Measurements from ENCODE around the gene CD1E. TPM values are rescaled to one million over a fixed set of nuclear protein-coding genes. Genes with fewer than 3 reads are reported as not detected.

CD1E gene
- polyA plus RNA-seq, 3 donors = 3.1 to 6.3 (median 3.3) TPM

DNA sequence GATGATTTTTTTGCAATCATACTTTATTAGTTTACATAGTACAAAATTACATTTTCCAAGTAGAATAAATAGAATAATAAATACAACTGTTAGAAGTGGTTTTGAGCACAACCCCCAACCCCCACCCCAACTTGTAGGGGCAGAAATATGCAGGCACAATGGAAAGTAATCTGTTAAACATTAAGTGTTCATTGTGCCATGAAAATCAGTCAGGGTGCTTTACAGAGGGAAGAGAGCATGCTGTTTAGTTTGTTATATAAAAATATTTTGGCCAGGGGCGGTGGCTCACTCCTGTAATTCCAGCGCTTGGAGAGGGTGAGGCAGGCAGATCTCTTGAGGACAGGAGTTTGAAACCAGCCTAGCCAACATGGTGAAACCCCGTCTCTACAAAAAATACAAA is 43.0 kb downstream of the CD1E start:
- peaks cover 12% of the 10 kb centered on the region for H3K4me1 Mint-ChIP-seq
- H3K4me1 ChIP-seq (ENCODE audit: control insufficient read depth in 1 of 2, insufficient read depth in 2 of 2, low read length in 2 of 2) = peaks cover 0 to 6% of the 10 kb centered on the region in 2 donors
- H3K36me3 ChIP-seq (replicated peaks in 1 of 2; ENCODE audit: control insufficient read depth in 1 of 2, insufficient read depth in 2 of 2, low read length in 2 of 2) = no peaks in the 10 kb centered on the region
- intact Hi-C loops (cut with micrococcal nuclease) = no loop called here
- TF ChIP-seq, protein P1, sequence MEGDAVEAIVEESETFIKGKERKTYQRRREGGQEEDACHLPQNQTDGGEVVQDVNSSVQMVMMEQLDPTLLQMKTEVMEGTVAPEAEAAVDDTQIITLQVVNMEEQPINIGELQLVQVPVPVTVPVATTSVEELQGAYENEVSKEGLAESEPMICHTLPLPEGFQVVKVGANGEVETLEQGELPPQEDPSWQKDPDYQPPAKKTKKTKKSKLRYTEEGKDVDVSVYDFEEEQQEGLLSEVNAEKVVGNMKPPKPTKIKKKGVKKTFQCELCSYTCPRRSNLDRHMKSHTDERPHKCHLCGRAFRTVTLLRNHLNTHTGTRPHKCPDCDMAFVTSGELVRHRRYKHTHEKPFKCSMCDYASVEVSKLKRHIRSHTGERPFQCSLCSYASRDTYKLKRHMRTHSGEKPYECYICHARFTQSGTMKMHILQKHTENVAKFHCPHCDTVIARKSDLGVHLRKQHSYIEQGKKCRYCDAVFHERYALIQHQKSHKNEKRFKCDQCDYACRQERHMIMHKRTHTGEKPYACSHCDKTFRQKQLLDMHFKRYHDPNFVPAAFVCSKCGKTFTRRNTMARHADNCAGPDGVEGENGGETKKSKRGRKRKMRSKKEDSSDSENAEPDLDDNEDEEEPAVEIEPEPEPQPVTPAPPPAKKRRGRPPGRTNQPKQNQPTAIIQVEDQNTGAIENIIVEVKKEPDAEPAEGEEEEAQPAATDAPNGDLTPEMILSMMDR (IDR thresholded peaks at IDR 0.05) = no peak
- H3K27ac ChIP-seq (ENCODE audit: low read depth in 1 of 2, low read length in 2 of 2) = no peak overlapping the region
- peaks cover 0 to 3% (median 0%) of the 10 kb centered on the region in 7 donors for H3K9me3 Mint-ChIP-seq
- no peaks in the 10 kb centered on the region for H4K20me1 ChIP-seq (ENCODE audit: insufficient read depth, low read length)
- peaks cover 0 to 5% (median 0%) of the 10 kb centered on the region in 3 donors for H3K27me3 Mint-ChIP-seq (ENCODE audit: low read depth in 3 of 3)
- peaks cover 0 to 2% of the 10 kb centered on the region in 2 donors for H3K27me3 ChIP-seq (ENCODE audit: control insufficient read depth in 2 of 2, insufficient read depth in 2 of 2, low read length in 2 of 2)
- H3K27ac Mint-ChIP-seq = peak overlapping the region in 1 of 7 donors; percentile 13
- no peak overlapping the region for H3K4me3 Mint-ChIP-seq
- DNase-seq = no peak
- H3K9me3 ChIP-seq (replicated peaks in 1 of 2; ENCODE audit: control insufficient read depth in 1 of 2, insufficient read depth in 1 of 2, low read length in 2 of 2) = no peaks in the 10 kb centered on the region
- H2AFZ ChIP-seq (ENCODE audit: insufficient read depth, low read depth, low read length, poor library complexity, severe bottlenecking) = no peak overlapping the region
- H3K36me3 Mint-ChIP-seq = no peaks in the 10 kb centered on the region
- 100% methylated on average over 2 of the region's 3 CpGs for WGBS (ENCODE audit: insufficient coverage)
- no peak overlapping the region for H3K4me3 ChIP-seq (replicated peaks in 1 of 3; ENCODE audit: low read depth in 2 of 3, low read length in 3 of 3)
- no peaks in the 10 kb centered on the region for H3K79me2 ChIP-seq (ENCODE audit: insufficient read depth, low read length)
- no peak overlapping the region for H3K4me2 ChIP-seq (replicated peaks; ENCODE audit: extremely low read depth, low read length, poor library complexity, severe bottlenecking)
- no peak overlapping the region for H3K9ac ChIP-seq (ENCODE audit: insufficient read depth, low read length, poor library complexity, severe bottlenecking)

DNA sequence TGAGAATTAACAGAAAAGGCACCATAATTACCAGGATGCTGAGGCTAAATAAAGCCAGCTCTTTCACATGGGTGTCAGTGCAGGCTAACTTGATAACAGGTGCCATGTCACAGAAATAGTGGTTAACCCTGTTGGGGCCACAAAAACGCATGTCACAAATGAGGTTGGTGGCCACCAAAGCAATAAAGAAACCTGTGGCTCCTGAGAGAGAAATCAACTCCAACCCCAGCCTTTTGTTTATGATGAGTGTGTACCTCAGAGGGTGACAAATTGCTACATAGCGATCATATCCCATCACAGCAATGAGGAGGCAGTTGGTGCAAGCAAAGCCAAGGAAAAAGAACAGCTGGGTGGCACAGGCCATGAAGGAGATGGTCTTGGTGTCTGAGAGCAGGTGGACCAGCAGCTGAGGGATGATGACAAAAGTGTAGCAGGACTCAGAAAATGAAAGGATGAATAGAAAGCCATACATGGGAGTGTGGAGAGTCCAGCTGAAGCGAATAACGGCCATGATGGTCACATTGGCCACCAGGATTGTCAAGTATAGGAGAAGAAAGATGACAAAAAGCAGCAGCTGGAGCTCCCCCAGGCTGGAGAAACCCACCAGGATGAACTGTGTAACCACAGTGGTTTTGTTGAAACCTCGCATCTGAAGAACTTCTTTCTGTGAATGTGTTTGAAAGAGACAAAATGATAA is 45.3 kb downstream of the CD1E start, which contains the start of gene OR10T2:
Gene OR10T2, minus strand, starts transcription at position 649 of the 697 bp plus-strand sequence. Its CDS starts 0 bp downstream, at position 649.
- Mint-ChIP-seq H3K27me3 (ENCODE audit: low read depth in 3 of 3) (peaks cover 0 to 3% (median 0%) of the 10 kb centered on the region in 3 donors), H3K27ac (peak within 1 kb of the TSS in 1 of 7 donors; percentile 1), H3K4me1 (peaks cover 12% of the 10 kb centered on the region), H3K9me3 (peaks cover 0 to 3% (median 0%) of the 10 kb centered on the region in 7 donors), H3K36me3 (no peaks in the 10 kb centered on the region), H3K4me3 (no peak within 1 kb of the TSS)
- Histone ChIP-seq H3K27ac (ENCODE audit: low read depth in 1 of 2, low read length in 2 of 2) (no peak within 1 kb of the TSS), H3K27me3 (ENCODE audit: control insufficient read depth in 2 of 2, insufficient read depth in 2 of 2, low read length in 2 of 2) (peaks cover 0 to 2% of the 10 kb centered on the region in 2 donors), H3K4me3 (replicated peaks in 1 of 3; ENCODE audit: low read depth in 2 of 3, low read length in 3 of 3) (no peak within 1 kb of the TSS), H3K36me3 (replicated peaks in 1 of 2; ENCODE audit: control insufficient read depth in 1 of 2, insufficient read depth in 2 of 2, low read length in 2 of 2) (no peaks in the 10 kb centered on the region), H2AFZ (ENCODE audit: insufficient read depth, low read depth, low read length, poor library complexity, severe bottlenecking) (no peak within 1 kb of the TSS), H3K79me2 (ENCODE audit: insufficient read depth, low read length) (no peaks in the 10 kb centered on the region), H3K4me1 (ENCODE audit: control insufficient read depth in 1 of 2, insufficient read depth in 2 of 2, low read length in 2 of 2) (peaks cover 0 to 3% of the 10 kb centered on the region in 2 donors), H3K9ac (ENCODE audit: insufficient read depth, low read length, poor library complexity, severe bottlenecking) (no peak within 1 kb of the TSS), H3K9me3 (replicated peaks in 1 of 2; ENCODE audit: control insufficient read depth in 1 of 2, insufficient read depth in 1 of 2, low read length in 2 of 2) (no peaks in the 10 kb centered on the region), H4K20me1 (ENCODE audit: insufficient read depth, low read length) (no peaks in the 10 kb centered on the region), H3K4me2 (replicated peaks; ENCODE audit: extremely low read depth, low read length, poor library complexity, severe bottlenecking) (no peak within 1 kb of the TSS)
- TF ChIP-seq, protein P1 (IDR thresholded peaks at IDR 0.05) = no peak
- WGBS (ENCODE audit: insufficient coverage) = 94% methylated on average over 2 of the region's 5 CpGs
- DNase-seq = no peak
- intact Hi-C loops (cut with micrococcal nuclease) = no loop called here

Measured in CD14-positive monocyte (primary cell).